HG03521 (cell line): Measurements from ENCODE around the gene GCH1.
"Not testable (repeated sequence)": the region's sequence is repeated elsewhere in the genome, so short reads cannot be mapped to it uniquely, and the experiment has no call there.

Source experiments
- ATAC-seq: cut with Tn5 transposase; IDR thresholded peaks from one replicate; pipeline ENCODE4 v1.9.1; 2021; ENCODE audit warnings: mild to moderate bottlenecking, moderate library complexity; ENCODE audit not compliant: unreplicated experiment

The GCH1 gene, protein sequence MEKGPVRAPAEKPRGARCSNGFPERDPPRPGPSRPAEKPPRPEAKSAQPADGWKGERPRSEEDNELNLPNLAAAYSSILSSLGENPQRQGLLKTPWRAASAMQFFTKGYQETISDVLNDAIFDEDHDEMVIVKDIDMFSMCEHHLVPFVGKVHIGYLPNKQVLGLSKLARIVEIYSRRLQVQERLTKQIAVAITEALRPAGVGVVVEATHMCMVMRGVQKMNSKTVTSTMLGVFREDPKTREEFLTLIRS

GRCh38 chr14:54902521-54903420 lies at the start of gene GCH1:
Gene GCH1 (minus strand): TSS chr14:54902826. CDS start chr14:54902663, 163 bp downstream.
- ATAC-seq = peak; percentile 82

GRCh38 chr14:54947230-54947629 lies 44.6 kb upstream of the GCH1 start:
- ATAC-seq = no peak

DNA sequence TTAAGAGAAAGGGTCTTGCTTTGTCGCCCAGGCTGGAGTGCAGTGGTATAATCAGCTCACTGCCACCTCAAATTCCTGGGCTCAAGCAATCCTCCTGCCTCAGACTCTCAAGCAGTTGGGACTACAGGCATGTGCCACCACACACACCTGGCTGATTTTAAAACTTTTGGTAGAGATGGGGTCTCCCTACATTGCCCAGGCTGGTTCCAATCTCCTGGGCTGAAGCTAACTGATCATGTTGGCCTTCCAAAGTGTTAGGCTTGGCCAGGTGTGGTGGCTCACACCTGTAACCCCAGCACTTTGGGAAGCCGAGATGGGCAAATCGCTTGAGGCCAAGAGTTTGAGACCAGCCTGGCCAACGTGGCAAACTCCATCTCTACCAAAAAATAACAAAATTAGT lies 43.9 kb upstream of the GCH1 start:
- no peak for ATAC-seq

- ATAC-seq = no peak
Measured at GRCh38 chr14:54944737-54945391, 42.2 kb upstream of the GCH1 start.

DNA sequence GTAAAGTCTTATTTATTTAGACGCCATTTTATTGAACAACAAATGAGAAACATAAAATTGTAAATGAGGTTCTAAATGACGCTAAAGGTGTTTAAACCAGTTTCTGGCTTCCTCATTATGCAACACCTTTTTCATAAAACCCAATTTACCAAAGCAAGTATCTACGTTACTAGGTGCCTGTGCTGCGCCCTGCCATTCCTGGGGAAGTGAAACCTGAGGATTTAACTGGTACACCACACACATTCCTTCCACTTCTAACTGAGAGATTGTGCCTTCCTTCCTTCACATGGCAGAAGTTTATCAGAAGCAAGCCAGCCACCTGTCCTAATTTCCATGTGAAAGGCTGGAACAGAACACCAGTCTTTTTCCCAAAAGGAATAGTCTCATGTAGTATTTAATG lies 40.3 kb upstream of the GCH1 start:
- no peak for ATAC-seq

DNA sequence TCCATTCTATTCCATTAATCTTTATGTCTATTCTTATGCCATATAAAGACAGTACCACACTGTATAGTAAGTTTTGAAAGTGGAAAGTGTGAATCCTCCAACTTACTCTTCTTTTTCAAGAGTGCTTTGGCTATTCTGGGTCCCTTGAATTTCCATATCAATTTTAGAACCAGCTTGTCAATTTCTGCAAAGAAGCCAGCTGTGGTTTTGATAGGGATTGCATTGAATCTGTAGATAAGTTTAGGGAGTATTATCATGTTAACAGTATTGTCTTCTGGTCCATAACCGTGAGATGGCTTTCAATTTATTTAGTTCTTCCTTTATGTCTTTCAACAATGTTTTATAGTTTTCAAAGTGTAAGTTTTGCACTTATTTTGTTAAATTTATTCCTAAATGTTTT lies 34.2 kb upstream of the GCH1 start:
- no peak for ATAC-seq

DNA sequence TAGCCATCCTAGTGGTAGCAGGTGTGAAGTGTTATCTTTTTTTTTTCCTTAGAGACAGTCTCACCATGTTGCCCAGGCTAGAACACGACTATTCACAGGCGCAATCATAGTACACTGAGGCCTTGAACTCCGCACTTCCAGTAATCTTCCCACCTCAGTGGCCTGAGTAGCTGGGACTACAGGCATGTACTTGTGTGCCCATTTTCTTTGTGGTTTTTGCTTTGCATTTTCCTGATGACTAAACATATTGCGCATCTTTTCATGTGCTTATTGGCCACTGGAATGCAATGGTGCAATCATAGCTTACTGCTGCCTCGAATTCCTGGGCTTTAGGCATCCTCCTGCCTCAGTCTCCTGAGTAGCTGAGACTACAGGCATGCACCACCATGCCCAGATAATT lies 33.3 kb upstream of the GCH1 start:
- ATAC-seq = no peak

GRCh38 chr14:54935100-54935499 lies 32.5 kb upstream of the GCH1 start:
- ATAC-seq = no peak

DNA sequence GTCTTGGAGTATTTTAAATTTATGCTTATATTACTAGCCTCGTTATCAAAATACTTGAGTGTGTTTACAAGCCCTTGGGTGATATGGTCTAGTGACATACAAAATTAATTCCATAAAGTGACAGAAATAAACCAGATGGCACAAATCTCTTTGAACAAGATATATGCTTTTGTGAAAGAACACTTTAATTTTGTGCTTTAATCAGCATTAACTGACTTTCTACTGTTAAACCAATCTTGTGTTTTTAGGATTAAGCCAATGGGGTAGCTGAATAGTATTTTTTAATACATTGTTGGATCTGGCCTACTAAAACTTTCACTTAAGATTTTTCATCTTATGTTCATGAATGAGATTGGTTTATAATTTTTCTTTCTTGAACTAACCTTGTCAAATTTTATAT lies 30.4 kb upstream of the GCH1 start:
- no peak for ATAC-seq

DNA sequence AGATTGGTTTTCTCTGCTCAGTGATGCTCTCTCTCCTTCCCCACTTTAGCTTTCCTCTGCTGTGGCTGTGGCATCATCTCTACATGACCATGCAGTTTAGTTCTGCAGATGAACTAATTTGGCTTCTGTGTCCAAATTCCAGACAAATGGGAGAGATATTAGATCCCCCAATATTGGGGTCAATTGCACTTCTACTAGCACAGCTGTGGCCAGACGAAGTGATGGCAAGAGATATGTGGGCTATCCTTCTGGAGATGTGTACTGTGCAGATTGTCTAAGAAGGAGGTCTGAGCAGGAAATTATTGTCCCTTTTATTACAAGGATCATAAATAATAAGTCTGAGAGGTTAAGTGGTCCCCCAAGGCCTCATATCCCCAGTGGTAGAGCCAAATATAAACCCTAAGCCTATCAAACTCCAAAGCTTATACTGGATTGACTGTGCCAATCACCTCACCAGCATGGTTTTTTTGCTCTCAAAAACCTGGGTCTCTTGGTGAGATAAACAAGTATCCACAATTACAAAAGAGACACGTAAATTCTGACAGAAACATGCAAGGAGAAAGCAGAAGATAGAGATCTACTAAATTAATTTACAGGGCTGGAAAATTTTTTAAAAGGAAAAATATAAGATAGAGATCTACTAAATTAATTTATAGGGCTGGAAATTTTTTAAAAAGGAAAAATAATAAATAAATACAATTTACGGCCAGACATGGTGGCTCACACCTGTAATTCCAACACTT lies 29.1 kb upstream of the GCH1 start:
- ATAC-seq = no peak

DNA sequence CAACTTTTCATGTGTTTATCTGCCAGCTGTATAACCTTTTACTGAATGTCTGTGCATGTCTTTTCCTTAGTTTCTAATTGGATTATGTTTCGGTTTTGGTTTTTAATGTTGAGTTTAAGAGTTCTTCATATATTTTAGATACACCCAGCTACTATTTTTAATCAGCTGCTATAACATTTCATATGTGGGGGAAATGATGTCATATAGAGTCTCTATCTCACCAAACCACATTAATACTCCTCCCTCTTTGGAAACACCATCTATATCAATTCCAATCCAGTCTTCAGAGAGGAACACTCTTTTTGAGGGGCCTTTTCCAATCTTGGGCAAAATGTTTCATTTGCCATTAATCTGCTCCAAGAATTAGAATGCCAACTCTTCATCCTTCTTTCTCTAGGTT lies 28.5 kb upstream of the GCH1 start:
- no peak for ATAC-seq

- ATAC-seq = no peak
Measured at GRCh38 chr14:54929556-54929955, 26.9 kb upstream of the GCH1 start.

GRCh38 chr14:54928216-54928615 lies 25.6 kb upstream of the GCH1 start:
- no peak for ATAC-seq

GRCh38 chr14:54927551-54927950 lies 24.9 kb upstream of the GCH1 start:
- no peak for ATAC-seq

DNA sequence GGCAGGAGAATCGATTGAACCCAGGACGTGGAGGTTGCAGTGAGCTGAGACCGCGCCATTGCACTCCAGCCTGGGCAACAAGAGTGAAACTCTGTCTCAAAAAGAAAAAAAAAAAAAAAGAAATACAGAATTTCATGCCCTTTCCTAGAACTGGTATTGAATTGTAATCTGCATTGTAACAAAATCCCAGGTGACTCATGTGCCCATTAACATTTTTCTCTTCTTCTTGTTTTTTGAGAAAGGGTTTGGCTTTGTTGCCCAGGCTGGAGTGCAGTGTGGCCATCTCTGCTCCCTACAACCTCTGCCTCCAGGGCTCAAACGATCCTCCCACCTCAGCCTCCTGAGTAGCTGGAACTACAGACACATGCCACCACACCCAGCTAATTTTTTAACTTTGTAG lies 23.9 kb upstream of the GCH1 start:
- ATAC-seq = not testable (repeated sequence)

DNA sequence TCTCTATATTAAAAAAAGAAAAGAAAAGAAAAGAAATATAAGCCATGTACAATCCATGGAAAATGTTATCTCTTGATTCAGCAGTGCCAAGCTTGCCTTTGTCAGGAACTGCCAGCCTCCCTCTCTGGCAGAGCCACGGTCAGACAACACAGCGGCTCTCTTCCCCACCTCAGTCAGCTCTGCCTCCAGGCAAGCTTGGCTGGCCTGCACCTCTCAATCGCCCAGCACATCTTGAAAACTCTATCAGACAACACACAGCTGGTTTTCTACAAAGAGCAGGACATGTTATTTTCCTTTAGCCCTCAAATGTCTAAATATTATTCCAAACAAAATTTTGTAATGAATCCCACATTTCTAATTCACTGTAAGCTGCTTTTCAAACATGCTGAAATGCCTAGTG lies 20.0 kb upstream of the GCH1 start:
- no peak for ATAC-seq

DNA sequence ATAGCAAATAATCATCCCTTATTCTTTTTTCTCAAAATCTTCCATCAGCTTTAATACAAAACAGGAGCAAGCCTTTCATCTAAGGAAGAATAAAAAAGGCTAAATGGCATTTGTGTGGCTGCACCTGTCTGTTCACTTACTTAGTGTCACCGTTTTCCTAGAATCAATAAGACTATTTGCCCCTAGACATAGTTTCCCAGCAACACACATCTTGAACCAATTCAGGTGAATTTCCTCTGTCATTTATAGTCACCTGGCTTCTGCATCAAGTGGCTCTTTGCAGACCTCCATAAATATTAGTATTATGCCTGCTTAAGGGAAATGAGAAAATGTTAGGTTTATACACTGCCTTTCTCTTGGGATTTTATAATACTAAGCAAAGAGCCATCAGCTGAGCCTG lies 17.4 kb upstream of the GCH1 start:
- ATAC-seq = no peak

DNA sequence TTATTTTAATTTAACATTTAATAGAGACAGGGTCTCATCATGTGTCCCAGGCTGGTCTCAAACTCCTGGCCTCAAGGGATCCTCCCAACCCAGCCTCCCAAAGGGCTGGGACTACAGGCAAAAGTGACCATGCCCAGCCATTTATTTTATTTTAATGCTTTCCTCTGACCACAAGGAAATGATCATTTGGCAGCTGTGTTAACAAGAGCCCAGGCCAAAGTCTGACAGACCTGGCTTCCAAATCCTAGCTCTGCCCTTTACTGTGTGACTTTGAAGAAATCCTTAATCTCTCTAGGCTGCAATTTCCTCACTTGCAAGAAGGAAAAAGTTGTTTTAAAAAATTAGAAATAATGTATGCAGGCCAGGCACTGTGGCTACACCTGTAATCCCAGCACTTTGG lies 16.7 kb upstream of the GCH1 start:
- ATAC-seq = no peak

GRCh38 chr14:54918427-54918826 lies 15.8 kb upstream of the GCH1 start:
- no peak for ATAC-seq

DNA sequence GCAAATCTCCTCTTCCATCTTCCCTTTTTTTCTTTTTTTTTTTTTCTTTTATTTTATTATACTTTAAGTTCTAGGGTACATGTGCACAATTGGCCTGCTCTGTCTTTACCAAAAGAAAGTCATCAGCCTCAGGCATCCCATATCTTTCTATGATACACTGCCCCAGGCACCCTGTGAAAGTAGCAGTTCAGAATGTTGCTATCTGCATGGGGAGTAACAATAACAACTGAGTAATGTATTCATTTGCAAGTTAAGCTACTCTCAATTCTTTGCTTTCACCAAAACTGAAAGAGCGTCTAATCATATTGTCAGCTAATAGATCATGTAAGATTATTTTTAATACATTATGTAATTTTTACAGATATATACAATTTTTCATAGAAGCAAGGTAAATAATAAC lies 13.5 kb upstream of the GCH1 start:
- ATAC-seq = no peak
